Measurements from ENCODE around the gene ORM1. TPM values are rescaled to one million over a fixed set of nuclear protein-coding genes. Genes with fewer than 3 reads are reported as not detected.

The ORM1 gene
- total RNA-seq, 1 experiment from 2014 or later, result not detected

DNA sequence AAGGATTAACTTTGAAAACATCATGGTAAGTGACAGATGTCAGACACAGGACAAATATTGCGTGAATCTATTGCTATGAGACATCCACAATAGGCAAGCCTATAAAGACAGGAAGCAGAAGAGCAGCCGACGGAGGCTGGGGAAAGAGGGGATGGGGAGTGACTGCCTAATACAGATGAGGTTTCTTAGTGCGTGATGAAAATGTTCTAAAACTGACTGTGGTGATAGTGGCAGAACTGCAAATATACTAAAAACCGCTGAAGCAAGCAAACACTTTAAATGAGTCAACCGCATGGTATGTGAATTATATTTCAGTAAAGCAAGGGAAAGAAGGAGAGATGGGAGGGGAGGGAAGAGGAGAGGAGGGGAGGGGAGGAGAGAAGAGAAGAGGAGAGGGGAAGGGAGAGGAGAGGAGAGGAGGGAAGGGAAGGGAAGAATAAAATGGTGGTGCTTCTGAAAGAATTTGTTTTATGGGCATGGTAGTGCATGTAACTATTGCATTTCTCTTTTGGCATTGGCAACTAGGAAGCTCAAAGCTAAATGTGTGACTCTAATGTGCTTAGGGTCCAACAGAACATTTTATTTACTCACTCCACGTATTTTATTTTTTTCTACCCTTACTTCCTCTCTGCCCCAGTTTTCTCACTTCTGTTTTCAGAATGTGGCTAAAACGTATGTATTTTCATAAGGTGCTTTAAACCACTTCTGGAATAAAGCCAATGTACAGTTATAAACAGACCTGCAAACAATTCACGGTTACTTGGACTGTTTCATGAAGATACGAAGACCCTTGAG is 43.6 kb downstream of the ORM1 start:
- in situ Hi-C loops (cut with HindIII; ENCODE audit: low pct_unique_long_range_greater_than_20kb, low sequenced_read_pairs), result no loop called here
- DNase-seq (ENCODE audit: low read depth, low spot score), result no peak

DNA sequence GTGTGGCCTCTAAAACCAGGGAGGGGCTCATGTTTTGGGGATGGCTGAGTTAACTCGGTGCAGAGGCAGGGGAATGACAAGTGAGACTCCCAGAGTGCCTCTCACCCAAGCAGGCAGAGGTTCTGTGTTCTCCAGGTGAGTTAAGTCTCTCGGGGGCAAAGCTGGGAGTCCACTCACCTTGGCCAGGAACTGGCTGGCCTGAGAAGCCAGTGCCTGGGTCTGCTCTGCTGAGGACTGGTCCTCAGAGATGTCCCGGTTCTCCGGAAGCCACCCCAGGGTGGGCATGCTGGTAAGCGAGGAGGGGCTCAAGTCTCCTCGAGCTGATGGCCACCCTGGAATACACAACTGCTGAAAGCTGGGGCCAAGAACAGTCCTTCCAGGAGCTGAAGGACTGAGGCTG is 44.5 kb downstream of the ORM1 start:
- DNase-seq (ENCODE audit: low read depth, low spot score), result no peak
- in situ Hi-C loops (cut with HindIII; ENCODE audit: low pct_unique_long_range_greater_than_20kb, low sequenced_read_pairs), result no loop called here

DNA sequence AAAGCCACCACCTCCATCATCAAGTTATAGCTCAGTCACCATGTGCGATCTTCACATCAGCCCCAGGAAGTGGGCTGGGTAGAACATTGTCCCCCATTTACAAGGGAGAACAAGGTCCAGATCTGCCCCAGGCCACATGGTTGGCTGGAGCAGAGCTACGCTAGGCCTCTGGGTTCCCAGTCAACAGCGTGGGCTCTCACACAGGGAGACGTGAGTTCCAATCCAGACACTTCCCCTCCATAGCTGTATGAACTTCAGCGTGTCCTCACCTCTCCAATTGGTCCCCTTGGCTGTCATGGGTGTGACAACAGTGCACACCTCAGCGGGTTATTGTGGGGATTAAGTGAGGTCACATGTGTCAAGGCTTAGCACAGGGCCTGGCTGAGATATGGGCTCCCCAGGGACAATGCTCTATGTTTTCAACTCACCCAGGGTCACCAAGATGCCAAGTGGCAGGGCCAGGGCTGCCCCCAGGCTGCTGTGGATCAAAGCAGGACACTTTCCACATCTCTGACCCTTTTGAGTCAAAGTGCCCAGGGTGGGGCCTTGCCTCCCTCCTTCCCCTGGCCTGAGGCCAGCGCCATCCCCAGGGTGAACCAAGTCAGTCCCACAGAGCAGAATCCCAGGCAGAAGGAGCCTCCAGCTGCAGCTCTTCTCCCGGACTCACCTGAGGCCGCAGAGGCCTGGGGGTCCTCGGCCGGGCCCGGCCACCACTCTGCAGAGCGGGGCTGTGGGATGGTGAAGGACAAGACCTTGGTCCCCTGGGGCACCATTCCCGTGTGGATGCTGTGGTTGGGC is 45.1 kb downstream of the ORM1 start:
- in situ Hi-C loops (cut with HindIII; ENCODE audit: low pct_unique_long_range_greater_than_20kb, low sequenced_read_pairs), result no loop called here
- no peak for DNase-seq (ENCODE audit: low read depth, low spot score)

DNA sequence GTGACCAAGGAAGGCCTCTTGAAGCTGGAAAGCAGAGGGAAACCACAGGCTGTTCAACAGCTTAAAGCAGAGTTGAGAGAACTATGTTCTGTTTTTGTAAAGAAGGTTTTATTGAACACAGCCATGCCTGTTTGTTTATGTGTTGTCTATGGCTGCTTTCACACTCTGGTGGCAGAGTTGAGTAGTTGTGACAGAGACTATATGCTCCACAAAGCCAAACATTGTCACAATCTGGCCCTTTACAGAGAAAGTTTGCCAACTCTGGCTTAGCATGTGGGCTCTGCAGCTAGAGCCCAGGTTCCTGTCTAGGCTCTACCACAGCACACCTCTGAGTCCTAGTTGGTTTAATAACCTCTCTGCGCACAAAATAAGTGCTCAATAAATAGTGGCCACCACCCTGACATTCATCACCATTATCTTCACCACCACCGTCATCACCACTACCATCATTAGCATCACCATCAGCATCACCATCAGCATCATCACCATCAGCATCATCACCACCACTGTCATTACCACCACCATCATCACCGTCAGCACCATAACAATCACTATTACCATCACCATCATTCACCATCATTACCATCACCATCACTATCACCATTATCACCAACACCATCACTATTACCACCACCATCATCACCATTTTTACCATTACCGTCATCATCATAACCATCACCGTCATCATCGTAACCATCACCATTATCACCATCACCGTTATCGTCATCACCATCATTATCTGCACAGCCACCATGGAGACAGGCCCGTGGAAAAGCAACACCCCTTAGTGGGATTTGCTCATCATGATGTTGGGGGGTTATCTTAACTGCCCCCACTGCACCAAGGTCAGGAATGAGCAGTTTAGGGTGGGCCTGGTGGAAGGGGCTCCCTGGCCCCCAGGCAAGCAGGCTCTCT is 46.6 kb downstream of the ORM1 start:
- in situ Hi-C loops (cut with HindIII; ENCODE audit: low pct_unique_long_range_greater_than_20kb, low sequenced_read_pairs), result no loop called here
- DNase-seq (ENCODE audit: low read depth, low spot score), result no peak

DNA sequence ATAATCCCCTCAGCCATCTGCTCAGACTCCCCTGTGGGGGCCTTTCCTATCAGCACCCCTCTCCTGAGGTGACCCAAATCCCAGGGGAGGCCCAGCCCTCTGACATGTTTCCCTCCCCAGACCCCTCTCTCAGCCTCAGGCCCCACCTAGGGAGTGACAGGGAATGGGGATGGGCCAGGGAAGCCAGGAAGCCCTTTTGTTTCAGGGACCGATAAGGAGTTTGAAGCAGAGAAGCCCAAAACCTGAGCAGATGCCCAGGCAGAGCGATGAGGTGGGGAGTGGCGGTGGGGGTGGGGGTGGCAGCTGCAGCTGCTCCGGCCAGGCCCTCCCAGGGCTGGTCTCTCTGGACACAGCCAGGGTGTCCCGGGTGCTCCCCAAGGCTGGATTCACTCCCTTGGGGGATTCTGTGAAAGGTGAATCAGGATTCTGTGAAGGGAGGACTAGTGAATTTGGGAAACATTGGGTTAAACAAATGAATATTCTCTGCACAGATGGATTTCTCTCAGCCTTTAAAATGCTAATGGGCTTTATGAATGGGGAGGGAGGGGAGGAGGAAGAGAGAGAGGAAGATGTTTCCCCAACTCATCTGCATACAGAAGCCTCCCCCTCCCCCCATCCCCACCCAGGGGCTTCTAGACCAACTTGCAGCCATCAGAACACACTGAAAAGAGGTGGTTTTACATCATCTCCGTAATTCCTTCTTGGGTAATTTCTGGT is 47.5 kb downstream of the ORM1 start:
- in situ Hi-C loops (cut with HindIII; ENCODE audit: low pct_unique_long_range_greater_than_20kb, low sequenced_read_pairs), result no loop called here

DNA sequence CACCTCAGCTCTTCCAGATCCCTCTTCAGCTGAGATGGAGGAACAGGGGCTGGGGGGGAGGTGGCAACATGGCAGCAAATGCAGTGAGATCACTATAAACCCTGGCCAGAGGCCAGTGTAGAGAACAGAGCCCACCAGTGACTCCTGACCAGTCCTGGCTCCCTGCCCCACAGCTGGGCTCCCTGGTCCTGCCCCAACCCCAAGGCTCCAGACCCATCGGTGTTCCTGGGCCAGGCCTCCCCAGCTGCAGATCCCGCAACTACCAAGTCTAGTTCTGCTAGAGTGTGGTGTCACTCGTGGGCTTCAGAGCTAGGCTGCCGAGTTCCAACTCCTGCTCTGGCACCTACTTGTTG is 48.0 kb downstream of the ORM1 start:
- in situ Hi-C loops (cut with HindIII; ENCODE audit: low pct_unique_long_range_greater_than_20kb, low sequenced_read_pairs), result no loop called here

More for the DNA sequence above, 47.5 kb downstream of the ORM1 start:
- no peak for DNase-seq (ENCODE audit: low read depth, low spot score)

DNA sequence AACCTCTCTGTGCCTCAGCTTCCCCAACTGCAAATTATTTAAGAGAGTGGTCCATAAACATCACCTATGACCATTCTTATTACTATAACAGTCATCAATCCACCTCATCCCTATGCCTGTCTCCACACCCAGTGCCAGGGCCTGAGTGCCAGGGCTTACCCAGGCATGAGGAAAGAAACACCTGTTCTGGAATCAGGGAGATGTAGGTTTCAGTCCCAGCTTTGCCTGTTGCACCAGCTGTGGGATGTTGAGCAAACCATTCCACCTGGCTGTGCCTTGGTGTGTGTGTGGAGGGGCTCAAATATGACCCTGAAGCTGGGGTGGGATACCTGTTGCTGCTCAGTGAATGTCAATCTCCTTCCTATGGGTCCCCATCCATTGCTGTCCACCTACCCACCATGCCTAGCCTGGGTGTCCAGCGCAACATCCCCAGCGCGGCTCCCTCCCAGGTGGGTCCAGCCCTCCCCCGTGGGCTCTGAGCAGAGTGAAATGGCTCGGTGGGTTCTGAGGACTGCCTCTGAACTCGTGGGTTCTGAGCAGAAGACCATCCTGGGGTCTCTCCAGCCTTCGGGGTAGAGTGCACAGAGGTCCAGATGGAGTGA is 48.5 kb downstream of the ORM1 start:
- in situ Hi-C loops (cut with HindIII; ENCODE audit: low pct_unique_long_range_greater_than_20kb, low sequenced_read_pairs), result no loop called here
- DNase-seq (ENCODE audit: low read depth, low spot score), result no peak

More for the DNA sequence above, 48.0 kb downstream of the ORM1 start:
- no peak for DNase-seq (ENCODE audit: low read depth, low spot score)

DNA sequence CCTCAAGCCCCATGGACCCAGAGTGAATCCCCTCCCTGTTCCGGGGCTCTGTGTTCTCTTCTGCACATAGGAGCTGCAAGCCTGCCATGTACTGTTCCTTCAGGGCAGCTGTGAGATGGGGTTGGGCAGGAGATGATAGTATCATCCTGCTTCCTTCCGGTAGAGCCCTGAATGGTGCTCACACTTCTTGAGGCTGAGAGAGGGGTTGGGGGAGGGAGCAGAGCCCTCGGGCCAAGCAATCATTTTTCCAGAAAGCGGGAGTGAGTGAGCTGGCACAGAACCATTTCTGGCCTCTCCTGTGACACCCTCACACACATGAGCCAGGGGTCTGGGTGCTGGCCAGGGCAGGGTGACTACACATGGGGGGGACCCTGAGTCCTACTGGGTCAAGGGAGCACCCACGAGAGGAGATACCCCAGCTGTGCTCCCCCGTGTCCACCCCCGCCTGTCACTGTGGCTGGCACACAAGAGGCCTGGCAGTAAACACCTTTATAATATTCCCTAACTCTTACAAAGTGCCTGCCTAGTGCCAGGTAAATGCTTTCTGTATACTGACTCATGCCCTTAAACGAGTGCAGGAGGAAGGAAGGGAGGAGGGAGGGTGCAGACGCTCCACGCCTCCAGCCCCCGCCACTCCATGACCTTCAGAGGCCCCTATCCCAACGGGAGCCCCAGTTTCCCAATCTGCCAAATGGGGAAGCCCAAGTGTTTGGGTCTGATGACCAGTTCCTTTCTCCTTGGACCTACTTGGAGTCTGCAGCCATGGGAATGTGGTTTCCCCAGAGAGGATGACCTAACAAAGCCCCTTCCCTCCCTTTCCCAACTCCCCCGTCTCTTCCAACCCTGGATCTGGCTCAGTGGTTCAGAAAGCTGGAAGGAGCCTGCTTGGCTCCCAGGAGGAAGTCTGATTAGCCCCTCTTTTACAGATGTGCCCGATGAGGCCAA is 49.3 kb downstream of the ORM1 start:
- DNase-seq (ENCODE audit: low read depth, low spot score), result no peak
- in situ Hi-C loops (cut with HindIII; ENCODE audit: low pct_unique_long_range_greater_than_20kb, low sequenced_read_pairs), result no loop called here

DNA sequence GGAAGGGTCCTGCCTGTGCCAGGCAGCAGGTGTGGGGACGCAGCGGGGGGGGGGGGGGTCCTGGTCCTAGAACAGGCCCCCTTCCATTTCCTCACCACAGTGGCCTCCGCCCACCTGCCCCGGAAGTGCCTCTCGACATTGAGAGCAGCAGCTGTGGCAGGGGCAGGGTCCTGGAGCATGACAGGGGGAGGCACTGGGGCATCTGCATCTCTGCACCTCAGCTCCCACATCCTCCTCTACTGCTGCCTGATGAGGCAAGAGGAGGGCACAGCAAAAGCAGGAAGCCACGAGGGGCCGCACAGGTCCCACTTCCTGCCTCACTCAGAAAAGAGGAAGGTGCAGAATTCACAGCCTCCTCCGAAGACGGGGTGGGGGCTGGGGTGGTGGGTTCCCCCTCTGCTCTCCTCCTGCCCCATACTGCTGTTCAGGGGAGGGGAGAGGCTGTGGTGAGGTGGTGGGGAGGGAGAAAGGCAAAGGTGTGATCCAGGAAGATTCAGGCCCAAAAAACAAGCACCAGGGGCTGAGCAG is 50.1 kb downstream of the ORM1 start:
- DNase-seq (ENCODE audit: low read depth, low spot score), result no peak
- in situ Hi-C loops (cut with HindIII; ENCODE audit: low pct_unique_long_range_greater_than_20kb, low sequenced_read_pairs), result no loop called here

DNA sequence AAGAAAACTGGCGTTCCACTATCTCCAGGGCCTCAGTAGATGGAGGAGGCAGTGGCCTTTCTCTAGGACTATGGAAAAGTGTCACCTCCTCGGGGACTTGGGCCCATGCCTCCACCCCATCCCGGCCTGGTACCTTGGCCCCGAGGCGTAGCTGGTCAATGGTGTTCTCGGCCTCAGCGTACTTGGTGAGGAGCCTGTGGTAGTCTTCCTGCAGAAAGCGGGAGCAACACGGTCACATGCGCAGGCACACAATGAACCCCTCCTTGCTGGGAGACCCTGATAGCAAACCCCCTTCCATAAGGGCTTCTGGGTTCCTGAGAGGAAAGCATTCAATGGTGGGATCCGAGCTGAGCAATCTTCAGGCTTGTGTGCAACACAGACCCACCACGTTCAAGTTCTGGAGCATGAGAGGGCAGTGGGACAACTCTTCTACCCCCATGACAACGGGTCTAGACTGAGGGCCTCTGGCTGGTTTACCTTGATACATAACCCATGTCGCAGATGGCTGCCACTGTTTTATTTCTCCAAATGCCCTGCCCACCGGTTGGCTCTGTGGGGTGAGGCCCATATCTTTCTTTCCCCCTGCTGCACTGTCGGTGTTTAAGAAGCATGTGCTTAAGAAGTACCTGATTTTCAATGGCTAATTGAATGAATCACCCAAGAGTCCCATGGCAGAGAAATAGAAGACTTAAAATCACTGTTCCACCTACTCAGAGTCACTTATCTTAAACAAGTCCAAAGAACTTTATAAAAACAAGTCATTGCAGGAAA is 51.2 kb downstream of the ORM1 start:
- no peak for DNase-seq (ENCODE audit: low read depth, low spot score)
- in situ Hi-C loops (cut with HindIII; ENCODE audit: low pct_unique_long_range_greater_than_20kb, low sequenced_read_pairs), result no loop called here

DNA sequence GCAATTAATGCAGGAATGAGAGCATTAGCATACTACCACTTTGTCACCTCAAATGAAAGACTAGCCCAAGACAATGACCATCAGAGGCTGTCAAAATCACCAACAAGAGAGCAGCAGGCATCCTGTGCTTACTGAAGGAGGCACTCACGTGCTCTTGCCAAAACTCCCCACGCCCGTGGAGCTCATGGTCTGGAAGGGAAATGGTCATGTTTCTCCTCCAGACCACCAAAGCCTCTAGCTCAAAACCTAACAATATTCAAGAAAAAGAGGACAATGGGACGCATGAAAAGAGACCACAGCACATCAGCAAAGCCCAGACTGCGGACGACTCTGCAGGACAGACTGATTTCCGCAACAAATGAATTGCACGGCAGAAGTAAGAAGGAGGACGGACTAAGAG is 52.0 kb downstream of the ORM1 start:
- no peak for DNase-seq (ENCODE audit: low read depth, low spot score)
- in situ Hi-C loops (cut with HindIII; ENCODE audit: low pct_unique_long_range_greater_than_20kb, low sequenced_read_pairs), result no loop called here

DNA sequence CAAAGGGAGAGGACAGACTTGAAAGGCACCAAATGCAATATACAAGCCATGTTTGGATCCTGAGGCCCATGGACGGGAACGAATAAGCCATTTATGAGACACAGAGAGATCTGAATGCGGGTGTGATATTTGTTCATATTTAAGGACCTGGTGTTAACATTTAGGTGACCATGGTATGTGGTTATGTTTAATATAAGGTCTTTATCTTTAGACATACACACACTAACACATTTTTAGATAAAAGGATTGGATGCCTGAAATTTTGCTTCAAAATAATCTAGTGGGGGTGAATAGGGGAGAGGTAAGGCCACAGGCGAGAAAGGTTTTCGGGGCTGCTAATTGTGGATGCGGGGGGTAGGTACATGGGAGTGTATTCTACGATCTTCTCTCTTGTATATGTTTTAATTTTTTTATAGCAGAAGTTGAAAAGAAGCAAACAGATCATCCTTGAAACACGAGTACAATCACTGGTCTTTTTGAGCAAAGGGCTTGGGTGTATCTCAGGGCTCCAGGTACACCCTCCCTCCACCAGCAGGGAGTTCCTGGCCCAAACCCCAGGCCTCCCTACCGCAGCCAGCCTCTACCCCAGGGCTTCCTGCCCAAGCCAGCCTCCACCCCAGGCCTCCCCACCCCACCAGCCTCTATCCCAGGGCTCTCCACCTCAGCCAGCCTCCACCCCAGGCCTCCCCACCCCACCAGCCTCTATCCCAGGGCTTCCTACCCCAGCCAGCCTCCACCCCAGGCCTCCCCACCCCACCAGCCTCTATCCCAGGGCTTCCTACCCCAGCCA is 52.7 kb downstream of the ORM1 start:
- in situ Hi-C loops (cut with HindIII; ENCODE audit: low pct_unique_long_range_greater_than_20kb, low sequenced_read_pairs), result no loop called here
- DNase-seq (ENCODE audit: low read depth, low spot score), result no peak
